IMR-90 (cell line): Measurements from ENCODE around the gene FAF1. TPM values are rescaled to one million over a fixed set of nuclear protein-coding genes. Genes with fewer than 3 reads are reported as not detected.

Source experiments
- ATAC-seq: fragments of 200-7000 bp; cut with Tn5 transposase; 2 replicates; pipeline ENCODE4 v1.9.1; 2020; ENCODE audit warnings: low read depth, mild to moderate bottlenecking, moderate library complexity
- BruUV-seq: library from RNA; stranded (reverse); fragments of 400-500 nt; replicated peaks from 2 replicates; lab custom pipeline; 2021; lab: Mats Ljungman, UMichigan
- CTCF ChIA-PET: fragments of 300-600 bp; formaldehyde crosslinking; extraction: SDS; loops from one replicate; lab custom pipeline; 2021; ENCODE audit warnings: antibody characterized with exemption; lab: Yijun Ruan, JAX
- POLR2A ChIA-PET: fragments of 300-600 bp; sonication (Branson Sonifier 250); formaldehyde crosslinking; loops from one replicate; lab custom pipeline; 2022; ENCODE audit warnings: antibody characterized with exemption; ENCODE audit not compliant: unreplicated experiment; lab: Charles Lee
- DNase-seq: peaks from one replicate; pipeline ENCODE4 v3.0.0; 2013
- H2AFZ ChIP-seq: replicated peaks from 2 replicates; pipeline ENCODE3; 2013; ENCODE audit warnings: low read length, mild to moderate bottlenecking; ENCODE audit not compliant: poor library complexity
- H2AK5ac ChIP-seq: 2 replicates; pipeline ENCODE4 v1.6.1; 2013; ENCODE audit warnings: low read depth, low read length, inconsistent platforms
- H2AK9ac ChIP-seq: replicated peaks from 2 replicates; pipeline ENCODE3; 2013; ENCODE audit warnings: mild to moderate bottlenecking, low read depth, low read length, moderate library complexity; ENCODE audit not compliant: poor library complexity
- H2BK120ac ChIP-seq: 2 replicates; pipeline ENCODE4 v1.6.1; 2013; ENCODE audit warnings: low read depth, low read length, inconsistent platforms
- H2BK15ac ChIP-seq: 3 replicates; pipeline ENCODE4 v1.6.1; 2013; ENCODE audit warnings: low read depth, low read length, inconsistent platforms
- H2BK20ac ChIP-seq: 2 replicates; pipeline ENCODE4 v1.6.1; 2013; ENCODE audit warnings: low read depth, mild to moderate bottlenecking, inconsistent platforms, low read length, moderate library complexity
- H2BK5ac ChIP-seq: 2 replicates; pipeline ENCODE4 v1.6.1; 2013; ENCODE audit warnings: mild to moderate bottlenecking, low read depth, low read length, inconsistent platforms; ENCODE audit not compliant: poor library complexity, severe bottlenecking
- H3K14ac ChIP-seq: replicated peaks from 2 replicates; pipeline ENCODE4 v1.6.1; 2013; ENCODE audit warnings: low read depth, low read length, inconsistent platforms
- H3K18ac ChIP-seq: 2 replicates; pipeline ENCODE4 v1.6.1; 2013; ENCODE audit warnings: low read depth, low read length, control low read depth
- H3K23ac ChIP-seq: 2 replicates; pipeline ENCODE4 v1.6.1; 2013; ENCODE audit warnings: low read depth, low read length, inconsistent platforms
- H3K27ac ChIP-seq: 2 replicates; pipeline ENCODE4 v1.5.1; 2013; ENCODE audit warnings: mild to moderate bottlenecking, control low read depth, low read length; ENCODE audit not compliant: insufficient read depth
- H3K27me3 ChIP-seq: 2 replicates; pipeline ENCODE4 v1.6.1; 2013; ENCODE audit warnings: low read length; ENCODE audit not compliant: control insufficient read depth, insufficient read depth
- H3K36me3 ChIP-seq: 2 replicates; pipeline ENCODE4 v1.6.1; 2013; ENCODE audit warnings: low read length, mixed read lengths; ENCODE audit not compliant: control insufficient read depth, insufficient read depth
- H3K4ac ChIP-seq: 2 replicates; pipeline ENCODE4 v1.6.1; 2013; ENCODE audit warnings: low read depth, low read length, inconsistent platforms
- H3K4me1 ChIP-seq: 2 replicates; pipeline ENCODE4 v1.6.1; 2013; ENCODE audit warnings: low read length, mixed read lengths; ENCODE audit not compliant: control insufficient read depth, insufficient read depth
- H3K4me2 ChIP-seq: 2 replicates; pipeline ENCODE4 v1.6.1; 2013; ENCODE audit warnings: low read depth, mild to moderate bottlenecking, control low read depth, low read length, moderate library complexity
- H3K4me3 ChIP-seq: 2 replicates; pipeline ENCODE4 v1.5.1; 2013; ENCODE audit warnings: low read depth, mild to moderate bottlenecking, control low read depth, low read length, moderate library complexity; ENCODE audit not compliant: insufficient read depth
- H3K56ac ChIP-seq: 2 replicates; pipeline ENCODE4 v1.6.1; 2013; ENCODE audit warnings: low read length, inconsistent platforms; ENCODE audit not compliant: insufficient read depth; ENCODE audit errors: extremely low read depth
- H3K79me1 ChIP-seq, 2 experiments: 2 replicates each; pipeline ENCODE4 v1.6.1; 2013; ENCODE audit warnings: low read length in 2 of 2, inconsistent platforms in 1 of 2, low read depth in 1 of 2
- H3K9ac ChIP-seq: 2 replicates; pipeline ENCODE4 v1.6.1; 2013; ENCODE audit warnings: low read depth, low read length, control low read depth
- H3K9me1 ChIP-seq: 2 replicates; pipeline ENCODE4 v1.6.1; 2013; ENCODE audit warnings: low read length, inconsistent platforms; ENCODE audit not compliant: insufficient read depth
- H3K9me3 ChIP-seq: 2 replicates; pipeline ENCODE4 v1.6.1; 2013; ENCODE audit warnings: low read length; ENCODE audit not compliant: control insufficient read depth, insufficient read depth
- H4K20me1 ChIP-seq: 2 replicates; pipeline ENCODE4 v1.6.1; 2013; ENCODE audit warnings: low read length, inconsistent platforms; ENCODE audit not compliant: insufficient read depth
- H4K5ac ChIP-seq: 2 replicates; pipeline ENCODE4 v1.6.1; 2013; ENCODE audit warnings: mild to moderate bottlenecking, low read depth, low read length, control low read depth
- H4K8ac ChIP-seq, 2 experiments: 2 replicates each; pipeline ENCODE4 v1.6.1; 2013; ENCODE audit warnings: low read depth in 2 of 2, low read length in 2 of 2, control low read depth in 1 of 2, inconsistent platforms in 1 of 2
- H4K91ac ChIP-seq: 2 replicates; pipeline ENCODE4 v1.6.1; 2013; ENCODE audit warnings: low read depth, low read length, inconsistent platforms; ENCODE audit not compliant: insufficient read depth
- BHLHE40 ChIP-seq: fragments of 150-350 bp; IDR thresholded peaks from 2 replicates; pipeline ENCODE4 v1.6.1; 2016; ENCODE audit warnings: mild to moderate bottlenecking, low read depth, low read length
- CEBPB ChIP-seq: IDR thresholded peaks from 2 replicates; pipeline ENCODE4 v1.6.1; 2012; ENCODE audit warnings: low read depth, low read length, improper control_type of control experiment
- CHD1 ChIP-seq: IDR thresholded peaks from 2 replicates; pipeline ENCODE4 v1.6.1; 2012; ENCODE audit warnings: low read depth, low read length, improper control_type of control experiment
- CTCF ChIP-seq: conservative IDR thresholded peaks from 2 replicates; pipeline ENCODE4 v1.5.1; 2012; ENCODE audit warnings: mild to moderate bottlenecking, low read depth, low read length, improper control_type of control experiment
- FOS ChIP-seq: fragments of 150-350 bp; IDR thresholded peaks from 2 replicates; pipeline ENCODE4 v1.6.1; 2016; ENCODE audit warnings: low read depth, low read length
- MAFK ChIP-seq: IDR thresholded peaks from 2 replicates; pipeline ENCODE4 v1.6.1; 2012; ENCODE audit warnings: low read depth, low read length, improper control_type of control experiment
- MAZ ChIP-seq: IDR thresholded peaks from 2 replicates; pipeline ENCODE4 v1.6.1; 2012; ENCODE audit warnings: low read depth, mild to moderate bottlenecking, low read length, improper control_type of control experiment, moderate library complexity, borderline replicate concordance
- MXI1 ChIP-seq: IDR thresholded peaks from 2 replicates; pipeline ENCODE4 v1.6.1; 2012; ENCODE audit warnings: low read depth, mild to moderate bottlenecking, low read length, moderate library complexity, borderline replicate concordance
- NFE2L2 ChIP-seq: fragments of 150-350 bp; IDR thresholded peaks from 2 replicates; pipeline ENCODE4 v1.6.1; 2016; ENCODE audit warnings: low read depth, mild to moderate bottlenecking, low read length
- POLR2A ChIP-seq: IDR thresholded peaks from 2 replicates; pipeline ENCODE4 v1.6.1; 2012; ENCODE audit warnings: mild to moderate bottlenecking, low read depth, low read length
- RAD21 ChIP-seq: IDR thresholded peaks from 2 replicates; pipeline ENCODE4 v1.6.1; 2012; ENCODE audit warnings: low read length, improper control_type of control experiment
- RCOR1 ChIP-seq: IDR thresholded peaks from 2 replicates; pipeline ENCODE4 v1.6.1; 2012; ENCODE audit warnings: mild to moderate bottlenecking, low read length, improper control_type of control experiment; ENCODE audit not compliant: insufficient replicate concordance
- RFX5 ChIP-seq: IDR thresholded peaks from 2 replicates; pipeline ENCODE4 v1.8.0; 2012; ENCODE audit warnings: low read depth, mild to moderate bottlenecking, low read length, moderate library complexity
- SMC3 ChIP-seq: fragments of 150-350 bp; IDR thresholded peaks from 2 replicates; pipeline ENCODE4 v1.6.1; 2016; ENCODE audit warnings: low read depth, mild to moderate bottlenecking, antibody characterized with exemption, low read length, moderate library complexity
- WGBS, 2 experiments: methylation state at CpG; one replicate each; pipeline versions ENCODE4 v1.1.5 to v1.1.7; 2013; ENCODE audit warnings: missing lambda C conversion rate in 2 of 2; ENCODE audit not compliant: insufficient read length in 1 of 2; ENCODE audit errors: extremely low coverage in 2 of 2; 5-methylcytosine and 5-hydroxymethylcytosine counted together
- dilution Hi-C: fragments of 300-500 bp; cut with HindIII; formaldehyde crosslinking; loops from one replicate; pipeline ENCODE4 v1.14.3; 2018; ENCODE audit warnings: low sequenced_read_pairs; ENCODE audit not compliant: unreplicated experiment
- in situ Hi-C: fragments of 300-500 bp; cut with MboI; formaldehyde crosslinking; loops from 3 replicates; pipeline ENCODE4 v1.14.3; 2019; ENCODE audit warnings: low sequenced_read_pairs, inconsistent platforms, mixed read lengths
- intact Hi-C: fragments of 100-400 bp; cut with micrococcal nuclease; formaldehyde crosslinking; loops from 2 replicates; pipeline ENCODE4 v1.10.0; 2022
- polyA plus RNA-seq, 3 experiments: library from polyadenylated mRNA; depleted of rRNA; stranded (reverse); fragments of >200 nt; gene quantifications; 2 replicates each; pipeline ENCODE4 v1.2.3, GENCODE V29; 2012; ENCODE audit warnings: low replicate concordance in 1 of 3
- total RNA-seq: library from RNA; depleted of rRNA; stranded (reverse); fragments of >200 nt; gene quantifications from 2 replicates; pipeline ENCODE4 v1.2.3, GENCODE V29; 2012
- TF ChIP-seq, protein P1 (sequence below): fragments of 150-350 bp; IDR thresholded peaks from 2 replicates; pipeline ENCODE4 v1.6.1; 2017; ENCODE audit warnings: mild to moderate bottlenecking, antibody characterized with exemption, low read length, low read depth
- TF ChIP-seq, protein P2 (sequence below): fragments of 150-350 bp; IDR thresholded peaks from 2 replicates; pipeline ENCODE4 v1.6.1; 2016; ENCODE audit warnings: low read depth, mild to moderate bottlenecking, low read length, moderate library complexity, borderline replicate concordance

Gene FAF1
- total and polyA plus RNA-seq, 2 of the 4 experiments (the other 2 are of a cell fraction) = 18.8 to 72.9 TPM

- Histone ChIP-seq H3K4me1 (peaks cover 5% of the 10 kb centered on the region; the same call in 1 of the 2 replicates), H3K4ac (no peak overlapping the region), H2BK15ac (no peak overlapping the region), H3K56ac (no peak overlapping the region), H3K23ac (no peak overlapping the region), H2BK20ac (no peak overlapping the region), H4K91ac (no peak overlapping the region), H3K27me3 (no peaks in the 10 kb centered on the region), H3K9me1 (no peaks in the 10 kb centered on the region), H3K9me3 (no peaks in the 10 kb centered on the region), H3K14ac (no peak overlapping the region), H3K36me3 (no peaks in the 10 kb centered on the region), H3K79me1 (no peaks in the 10 kb centered on the region; a peak in 1 of 4 replicates), H3K27ac (no peak overlapping the region), H3K4me2 (no peak overlapping the region), H2BK120ac (no peak overlapping the region), H3K9ac (no peak overlapping the region), H2AFZ (no peak overlapping the region), H2BK5ac (no peak overlapping the region), H4K20me1 (no peaks in the 10 kb centered on the region), H4K5ac (no peak overlapping the region), H2AK5ac (no peak overlapping the region), H2AK9ac (no peak overlapping the region), H3K4me3 (no peak overlapping the region), H3K18ac (no peak overlapping the region), H4K8ac (no peak overlapping the region)
- no peak for ATAC-seq
- DNase-seq = no peak
- POLR2A ChIA-PET = no interaction called here
- intact Hi-C loops = no loop called here
- dilution Hi-C loops = no loop called here
- TF ChIP-seq MXI1 (no peak), BHLHE40 (no peak), NFE2L2 (no peak), RFX5 (no peak), MAZ (no peak), FOS (no peak), RAD21 (no peak), MAFK (no peak), CTCF (no peak), CEBPB (no peak), RCOR1 (no peak), POLR2A (no peak), CHD1 (no peak), SMC3 (no peak)
- TF ChIP-seq, protein P1, sequence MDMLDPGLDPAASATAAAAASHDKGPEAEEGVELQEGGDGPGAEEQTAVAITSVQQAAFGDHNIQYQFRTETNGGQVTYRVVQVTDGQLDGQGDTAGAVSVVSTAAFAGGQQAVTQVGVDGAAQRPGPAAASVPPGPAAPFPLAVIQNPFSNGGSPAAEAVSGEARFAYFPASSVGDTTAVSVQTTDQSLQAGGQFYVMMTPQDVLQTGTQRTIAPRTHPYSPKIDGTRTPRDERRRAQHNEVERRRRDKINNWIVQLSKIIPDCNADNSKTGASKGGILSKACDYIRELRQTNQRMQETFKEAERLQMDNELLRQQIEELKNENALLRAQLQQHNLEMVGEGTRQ = no peak
- TF ChIP-seq, protein P2, sequence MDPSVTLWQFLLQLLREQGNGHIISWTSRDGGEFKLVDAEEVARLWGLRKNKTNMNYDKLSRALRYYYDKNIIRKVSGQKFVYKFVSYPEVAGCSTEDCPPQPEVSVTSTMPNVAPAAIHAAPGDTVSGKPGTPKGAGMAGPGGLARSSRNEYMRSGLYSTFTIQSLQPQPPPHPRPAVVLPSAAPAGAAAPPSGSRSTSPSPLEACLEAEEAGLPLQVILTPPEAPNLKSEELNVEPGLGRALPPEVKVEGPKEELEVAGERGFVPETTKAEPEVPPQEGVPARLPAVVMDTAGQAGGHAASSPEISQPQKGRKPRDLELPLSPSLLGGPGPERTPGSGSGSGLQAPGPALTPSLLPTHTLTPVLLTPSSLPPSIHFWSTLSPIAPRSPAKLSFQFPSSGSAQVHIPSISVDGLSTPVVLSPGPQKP = no peak
- WGBS, 2 experiments = no CpG with 5 or more reads among the region's 4 CpGs
- CTCF ChIA-PET = interaction anchor here (0.6 kb wide), 1 partner anchor 333 kb away, joined by 3 read pairs; no protein-coding TSS in a partner anchor
- BruUV-seq = no TSS peak
- in situ Hi-C loops = loop anchor here (10.0 kb wide), 1 partner anchor 75 kb away; no protein-coding TSS in a partner anchor
Measured at GRCh38 chr1:50700214-50700613, 259.9 kb downstream of the FAF1 start.
